Testis (tissue), 2 donors: ENCODE data around the gene RFC2.

Source experiments
- POLR2A ChIP-seq: fragments of 450-650 bp; IDR thresholded peaks from one replicate; pipeline ENCODE4 v1.6.1; 2017; ENCODE audit warnings: antibody characterized with exemption, mild to moderate bottlenecking, moderate library complexity
- TF ChIP-seq, protein P1 (sequence below), 3 experiments: fragments of 450-650 bp in 2 of 3; fragments of 200-600 bp in 1 of 3; sonication (generic) in 1 of 3; IDR thresholded peaks; one replicate each; pipeline ENCODE4 v1.5.1; 2016 to 2019; ENCODE audit warnings: antibody characterized with exemption in 3 of 3, mild to moderate bottlenecking in 2 of 3, moderate library complexity in 1 of 3

- TF ChIP-seq, protein P1, sequence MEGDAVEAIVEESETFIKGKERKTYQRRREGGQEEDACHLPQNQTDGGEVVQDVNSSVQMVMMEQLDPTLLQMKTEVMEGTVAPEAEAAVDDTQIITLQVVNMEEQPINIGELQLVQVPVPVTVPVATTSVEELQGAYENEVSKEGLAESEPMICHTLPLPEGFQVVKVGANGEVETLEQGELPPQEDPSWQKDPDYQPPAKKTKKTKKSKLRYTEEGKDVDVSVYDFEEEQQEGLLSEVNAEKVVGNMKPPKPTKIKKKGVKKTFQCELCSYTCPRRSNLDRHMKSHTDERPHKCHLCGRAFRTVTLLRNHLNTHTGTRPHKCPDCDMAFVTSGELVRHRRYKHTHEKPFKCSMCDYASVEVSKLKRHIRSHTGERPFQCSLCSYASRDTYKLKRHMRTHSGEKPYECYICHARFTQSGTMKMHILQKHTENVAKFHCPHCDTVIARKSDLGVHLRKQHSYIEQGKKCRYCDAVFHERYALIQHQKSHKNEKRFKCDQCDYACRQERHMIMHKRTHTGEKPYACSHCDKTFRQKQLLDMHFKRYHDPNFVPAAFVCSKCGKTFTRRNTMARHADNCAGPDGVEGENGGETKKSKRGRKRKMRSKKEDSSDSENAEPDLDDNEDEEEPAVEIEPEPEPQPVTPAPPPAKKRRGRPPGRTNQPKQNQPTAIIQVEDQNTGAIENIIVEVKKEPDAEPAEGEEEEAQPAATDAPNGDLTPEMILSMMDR (IDR thresholded peaks at IDR 0.05) = no peak
- TF ChIP-seq POLR2A = no peak
Measured at GRCh38 chr7:74182453-74183090, 71.6 kb downstream of the RFC2 start.
